ENCODE data around the gene HKDC1.
"Not testable (repeated sequence)": the region's sequence is repeated elsewhere in the genome, so short reads cannot be mapped to it uniquely, and the experiment has no call there.

HKDC1 gene

GRCh38 chr10:69220041-69220451, at the start of gene HKDC1:
Gene HKDC1, plus strand, starts transcription at chr10:69220332. Its CDS starts 104 bp downstream, at chr10:69220436.
- no peak for DNase-seq

GRCh38 chr10:69172241-69172982, 47.7 kb upstream of the HKDC1 start:
- DNase-seq = no peak

DNA sequence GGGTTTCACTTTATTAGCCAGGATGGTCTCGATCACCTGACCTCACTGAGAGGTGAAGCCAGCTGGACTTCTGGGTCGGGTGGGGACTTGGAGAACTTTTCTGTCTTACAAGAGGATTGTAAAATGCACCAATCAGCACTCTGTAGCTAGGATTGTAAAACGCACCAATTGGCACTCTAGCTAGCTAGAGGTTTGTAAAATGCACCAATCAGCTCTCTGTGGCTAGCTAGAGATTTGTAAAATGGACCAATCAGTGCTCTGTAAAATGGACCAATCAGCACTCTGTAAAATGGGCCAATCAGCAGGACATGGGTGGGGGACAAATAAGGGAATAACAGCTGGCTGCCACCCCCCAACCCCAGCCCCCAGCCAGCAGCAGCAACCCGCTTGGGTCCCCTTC, 44.8 kb upstream of the HKDC1 start:
- DNase-seq = not testable (repeated sequence)

GRCh38 chr10:69176823-69177222, 43.3 kb upstream of the HKDC1 start:
- no peak for DNase-seq

DNA sequence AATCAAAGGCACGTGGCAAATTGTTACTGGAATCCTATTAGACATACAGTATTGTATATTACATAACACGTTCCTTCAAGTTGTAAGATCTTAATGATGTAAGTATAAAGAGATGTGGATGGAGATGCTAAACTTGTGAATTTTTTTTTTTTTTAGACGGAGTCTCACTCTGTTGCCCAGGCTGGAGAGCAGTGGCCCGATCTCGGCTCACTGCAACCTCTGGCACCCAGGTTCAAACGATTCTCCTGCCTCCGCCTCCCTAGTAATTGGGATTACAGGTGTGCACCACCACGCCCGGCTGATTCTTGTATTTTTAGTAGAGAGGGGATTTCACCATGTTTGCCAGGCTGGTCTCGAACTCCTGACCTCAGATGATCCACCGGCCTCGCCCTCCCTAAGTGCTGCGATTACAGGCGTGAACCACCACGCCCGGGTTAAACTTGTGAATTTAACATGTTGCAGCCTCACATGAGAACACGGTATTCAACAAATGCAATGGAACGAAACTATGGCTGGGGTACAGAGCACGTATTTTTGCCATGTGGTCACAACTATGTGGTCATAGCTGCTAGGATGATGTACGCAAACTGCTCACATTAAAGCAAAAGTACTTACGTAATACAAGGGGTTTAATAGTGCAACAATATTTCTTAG, 40.9 kb upstream of the HKDC1 start:
- no peak for DNase-seq

DNA sequence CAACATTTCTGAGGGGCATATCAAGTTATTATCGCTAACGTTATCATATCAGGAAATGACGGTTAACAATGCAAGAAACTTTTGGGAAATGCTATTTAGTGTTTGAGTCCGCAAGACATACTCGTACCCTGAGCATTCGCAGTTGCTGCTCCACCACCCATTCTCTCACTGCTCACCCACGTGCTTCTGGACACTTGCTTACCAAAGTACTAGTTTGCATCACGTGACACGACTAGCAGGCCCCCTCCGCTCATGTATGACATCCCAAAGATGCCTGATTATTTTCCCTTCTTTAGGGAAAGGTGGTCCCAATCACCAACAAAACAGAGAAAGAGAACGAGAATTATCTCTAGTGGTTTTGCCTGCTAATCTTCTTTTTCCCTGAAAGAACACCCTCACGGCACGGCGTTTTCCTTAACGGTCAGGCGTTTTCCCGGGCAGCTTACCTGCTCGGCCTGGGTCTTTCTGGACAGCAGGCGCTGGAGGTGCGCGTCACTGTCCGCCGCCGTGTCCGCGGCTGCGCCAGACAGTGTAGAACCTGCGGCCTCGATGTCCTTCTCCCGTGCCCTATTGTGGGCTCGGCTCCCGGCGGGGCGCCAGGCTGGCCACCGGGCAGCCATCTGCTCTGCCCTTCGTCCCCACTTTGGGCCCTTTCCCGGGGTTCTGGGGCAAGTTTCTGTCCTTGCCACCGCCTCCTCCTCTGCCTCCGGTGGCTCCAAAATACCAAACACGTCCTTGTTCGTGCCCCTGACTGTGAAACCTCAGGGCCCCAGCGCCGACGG, 40.2 kb upstream of the HKDC1 start, which contains the start of gene SUPV3L1:
Gene SUPV3L1 (plus strand): TSS at position 492 of the 782 bp plus-strand sequence. CDS start 58 bp downstream, at position 550.
- DNase-seq = peak; percentile 91

DNA sequence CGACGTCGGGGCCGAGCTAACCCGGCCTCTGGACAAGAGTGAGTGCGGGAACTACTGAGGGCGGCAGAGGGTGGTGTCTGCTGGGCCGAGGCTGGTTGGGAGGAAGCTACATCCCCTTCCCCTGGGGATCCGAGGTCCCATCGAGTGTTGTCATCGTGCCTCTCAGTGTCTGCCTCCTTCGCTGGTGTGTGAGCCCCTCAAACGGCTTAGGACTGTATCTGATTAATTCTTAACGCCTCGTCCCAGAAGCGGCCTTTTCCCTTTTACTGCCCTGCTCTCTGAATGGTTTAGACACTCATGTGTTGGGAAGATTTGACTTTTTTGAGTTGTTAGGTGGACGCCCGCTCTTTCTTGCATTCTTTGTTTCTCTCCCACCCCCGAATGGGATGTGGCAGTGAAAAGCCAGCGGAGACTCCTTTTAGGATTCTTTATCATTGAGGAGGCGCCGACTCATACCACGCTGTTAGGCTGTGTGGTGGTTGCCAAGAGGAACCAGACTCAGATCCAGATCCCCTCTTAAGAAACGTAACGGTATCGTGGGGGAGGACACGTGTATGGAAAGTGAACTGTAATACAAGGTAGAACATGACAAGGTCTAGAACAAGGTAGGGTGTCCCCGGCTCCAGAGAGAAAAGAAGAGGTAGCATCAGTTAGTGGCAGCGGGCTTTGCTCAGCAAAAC, 39.5 kb upstream of the HKDC1 start:
- DNase-seq = peak; percentile 20

GRCh38 chr10:69181433-69181832, 38.7 kb upstream of the HKDC1 start:
- DNase-seq = no peak

- DNase-seq = no peak
These were observed 38.1 kb upstream of the HKDC1 start for GRCh38 chr10:69182005-69182404.

- no peak for DNase-seq
These were observed 33.6 kb upstream of the HKDC1 start for GRCh38 chr10:69186524-69186923.

DNA sequence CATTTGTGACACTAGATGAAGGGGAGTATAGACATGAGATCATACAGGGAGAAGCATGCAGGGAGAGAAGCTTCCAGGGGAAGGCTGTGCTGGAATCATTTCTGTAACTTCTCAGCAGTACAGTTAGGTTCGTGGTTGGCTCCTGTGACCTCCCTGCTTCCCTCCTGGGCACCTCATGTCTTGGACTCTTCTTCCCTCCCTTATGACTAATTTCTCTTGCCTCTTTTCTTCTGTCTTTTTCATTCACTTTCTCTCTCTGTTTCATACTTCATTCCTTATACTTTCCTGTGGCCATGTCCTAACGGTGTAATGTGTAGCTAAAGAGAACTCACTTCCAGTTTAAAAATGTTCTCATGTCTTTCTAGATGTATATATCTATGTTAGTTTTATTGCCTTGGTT, 19.1 kb upstream of the HKDC1 start:
- DNase-seq = no peak

- peak; percentile 33 for DNase-seq
These were observed 17.8 kb upstream of the HKDC1 start for GRCh38 chr10:69202332-69202731.

DNA sequence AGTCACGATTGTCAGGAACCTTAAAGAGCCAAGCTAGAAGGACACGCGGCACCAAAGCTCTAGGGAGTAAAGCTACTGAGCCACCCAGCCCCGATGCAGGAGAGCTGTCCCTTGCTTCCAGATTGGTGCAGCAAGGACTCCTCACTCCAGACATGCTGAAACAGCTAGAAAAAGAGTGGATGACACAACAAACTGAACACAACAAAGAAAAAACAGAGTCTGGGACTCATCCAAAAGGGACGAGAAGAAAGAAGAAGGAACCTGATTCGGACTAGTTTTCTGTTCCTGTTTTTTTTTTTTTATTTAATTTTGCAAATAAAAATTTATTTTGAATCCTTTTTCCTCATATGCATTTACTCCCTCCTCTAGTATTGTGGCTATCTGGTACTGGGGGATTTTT, 11.4 kb upstream of the HKDC1 start:
- DNase-seq = no peak

DNA sequence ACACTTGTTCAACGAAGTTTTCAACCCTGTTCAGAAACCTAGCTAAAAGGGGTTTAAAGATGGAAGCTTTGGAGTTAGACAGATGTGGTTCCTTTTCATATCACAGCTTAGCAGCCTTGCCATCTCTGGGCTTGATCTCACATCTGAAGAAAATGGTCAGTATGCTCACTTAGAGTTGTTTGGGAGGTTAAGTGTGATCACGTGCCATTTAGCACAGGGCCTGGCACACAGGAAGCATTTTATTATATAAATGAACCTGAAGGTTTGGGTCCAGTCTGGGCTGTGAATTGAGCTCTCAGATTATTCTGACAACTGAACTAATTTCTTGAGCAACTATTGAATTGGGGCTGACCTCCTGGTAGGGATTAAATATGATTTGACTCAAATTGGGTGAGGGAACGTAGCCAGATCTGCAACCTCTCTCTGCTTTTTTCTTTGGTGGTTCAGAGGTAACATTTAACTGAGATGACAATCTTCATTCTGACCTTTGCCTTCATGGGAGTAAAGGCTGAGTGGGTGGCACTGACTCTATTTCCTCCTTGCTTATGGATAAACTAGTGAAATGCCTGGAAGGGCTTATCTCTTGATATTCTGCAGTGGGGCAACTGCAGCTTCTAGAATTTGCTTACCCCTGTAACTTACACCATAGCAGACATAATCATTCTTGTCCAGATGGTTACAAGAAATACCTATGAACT, 10.2 kb upstream of the HKDC1 start:
- no peak for DNase-seq

DNA sequence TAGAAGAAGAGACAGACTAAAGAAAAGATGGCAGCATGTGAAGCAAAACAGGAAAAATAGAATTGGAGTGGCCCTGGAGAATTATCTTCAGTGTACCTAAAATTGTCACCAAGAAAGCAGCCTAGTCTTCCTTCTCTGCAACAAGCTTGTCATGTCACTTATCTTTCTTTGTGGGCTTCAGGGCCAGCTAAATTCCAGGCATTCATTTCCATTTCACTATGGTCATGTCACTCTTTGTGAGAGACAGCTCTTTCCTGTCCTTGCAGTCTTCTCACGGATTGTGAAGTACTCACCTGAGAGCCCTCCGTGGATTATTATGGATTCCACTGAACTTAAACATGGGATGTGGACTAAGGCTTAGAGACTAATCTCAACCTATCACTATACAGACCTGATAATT, 9.0 kb upstream of the HKDC1 start:
- DNase-seq = no peak

- DNase-seq = no peak
These were observed 8.6 kb upstream of the HKDC1 start for GRCh38 chr10:69211524-69211923.

- DNase-seq = no peak
These were observed 6.4 kb upstream of the HKDC1 start for GRCh38 chr10:69213591-69214311.

DNA sequence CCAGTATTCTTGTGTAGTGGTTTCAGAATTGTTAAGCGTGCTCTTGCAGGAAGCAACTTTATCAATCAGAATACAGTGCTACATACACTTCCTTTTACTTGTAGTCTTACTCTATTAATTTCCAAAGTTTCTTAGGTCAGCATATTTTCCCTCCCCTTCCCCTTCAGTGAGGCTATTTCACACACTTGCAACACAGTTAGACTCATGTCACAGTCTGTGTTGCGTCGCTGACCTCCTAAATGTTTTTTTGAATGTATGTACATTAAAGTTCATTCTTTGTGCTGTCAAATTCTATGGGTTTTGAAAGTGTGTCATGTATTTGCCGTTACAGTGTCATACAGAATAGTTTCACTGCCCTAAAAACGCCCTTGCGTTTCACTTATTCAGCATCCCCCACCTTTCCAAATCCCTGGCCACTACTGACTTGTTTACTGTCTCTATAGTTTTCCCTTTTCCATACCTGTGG, 5.4 kb upstream of the HKDC1 start:
- no peak for DNase-seq

DNA sequence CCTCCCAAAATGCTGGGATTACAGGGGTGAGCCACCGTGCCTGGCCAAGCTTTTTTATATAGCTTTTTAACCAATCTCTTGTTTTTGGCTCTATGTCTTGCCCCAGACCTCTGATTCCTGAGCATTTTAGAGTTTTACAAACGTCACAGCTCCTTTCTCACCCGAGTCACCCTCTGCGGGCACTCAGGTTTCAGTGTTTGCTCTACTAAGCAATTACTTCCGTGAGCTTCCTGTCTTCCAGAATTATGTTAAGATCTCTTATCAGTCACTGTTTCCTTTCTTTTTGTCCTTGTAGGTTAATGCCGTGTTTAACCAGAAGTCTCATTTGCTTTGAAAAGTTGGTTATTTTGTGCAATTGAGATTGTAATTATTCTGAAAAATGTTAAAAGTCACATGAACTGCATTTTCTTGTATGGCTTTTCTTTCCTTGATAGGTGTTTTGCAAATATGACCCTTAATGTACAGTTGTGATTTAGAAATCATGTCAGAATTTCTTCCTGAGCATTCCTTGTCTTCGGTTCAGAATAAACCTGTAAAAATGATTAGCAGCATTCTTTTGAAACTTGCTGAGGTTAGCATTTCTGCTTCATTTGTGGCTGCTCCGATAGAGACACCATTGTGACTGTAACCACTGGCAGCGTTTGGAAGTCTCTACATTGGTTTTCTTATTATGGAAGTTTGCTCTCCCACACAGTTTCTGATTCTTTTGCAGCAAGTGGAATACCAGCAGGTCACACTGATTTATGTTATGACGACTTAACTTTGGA, 4.5 kb upstream of the HKDC1 start:
- no peak for DNase-seq

GRCh38 chr10:69216577-69217118, 3.5 kb upstream of the HKDC1 start:
- no peak for DNase-seq
